K562 (cell line): Measurements from ENCODE around the gene EPHB1. TPM values are rescaled to one million over a fixed set of nuclear protein-coding genes. Genes with fewer than 3 reads are reported as not detected.
A peak's percentile ranks its signal among the peaks of the same experiment; 100 is the strongest.

ENCODE experiments used
- ATAC-seq: fragments of 200-7000 bp; cut with Tn5 transposase; 3 replicates; pipeline ENCODE4 v1.9.1; 2020; ENCODE audit warnings: moderate library complexity
- BruUV-seq: library from RNA; stranded (reverse); fragments of 400-500 nt; replicated peaks from 2 replicates; lab custom pipeline; 2021; lab: Mats Ljungman, UMichigan
- CTCF ChIA-PET: fragments of 300-600 bp; formaldehyde crosslinking; extraction: SDS; loops from one replicate; lab custom pipeline; 2021; ENCODE audit warnings: low intra/inter-chr PET ratio; lab: Yijun Ruan, JAX
- POLR2A ChIA-PET: fragments of 300-600, 350-650 bp; sonication (Branson Sonifier 250); formaldehyde crosslinking; extraction: SDS; loops from one replicate; lab custom pipeline; 2021; ENCODE audit warnings: antibody characterized with exemption, inconsistent platforms; lab: Yijun Ruan, JAX
- DNase-seq, 4 experiments: peaks; one replicate each; pipeline versions ENCODE4 v3.0.0 to v3.0.0-alpha.2; 2011 to 2018; ENCODE audit warnings: low spot score in 3 of 4, mixed read lengths in 3 of 4; ENCODE audit errors: extremely low read depth in 1 of 4
- FAIRE-seq: peaks from 2 replicates; lab custom pipeline; 2011; peaks lifted over from hg19 to GRCh38; lab: Jason Lieb, UNC
- H2AFZ ChIP-seq: 2 replicates; pipeline ENCODE4 v1.6.0; 2011; ENCODE audit warnings: low read depth, low read length, control low read depth, inconsistent platforms
- H3K27ac ChIP-seq: fragments of 200-600 bp; 3 replicates; pipeline ENCODE4 v1.8.0; 2011; ENCODE audit warnings: low read depth, mild to moderate bottlenecking, control low read depth, inconsistent platforms, low read length, moderate library complexity, mixed read lengths; ENCODE audit errors: extremely low read depth
- H3K27me3 ChIP-seq, 2 experiments: fragments of 300-600 bp in 1 of 2; 2 replicates in 1 of 2; 3 replicates in 1 of 2; pipeline versions ENCODE4 v1.6.0 to v1.8.0; 2011; ENCODE audit warnings: inconsistent platforms in 2 of 2, low read length in 2 of 2, mild to moderate bottlenecking in 1 of 2, mixed read lengths in 1 of 2, moderate library complexity in 1 of 2; ENCODE audit not compliant: control insufficient read depth in 2 of 2, insufficient read depth in 2 of 2
- H3K36me3 ChIP-seq: fragments of 300-600 bp; 3 replicates; pipeline ENCODE4 v1.8.0; 2011; ENCODE audit warnings: mild to moderate bottlenecking, low read length, inconsistent platforms; ENCODE audit not compliant: control insufficient read depth, insufficient read depth
- H3K4me1 ChIP-seq, 2 experiments: fragments of 200-600 bp in 1 of 2; replicated peaks in 1 of 2; 2 replicates in 1 of 2; 3 replicates in 1 of 2; pipeline versions ENCODE4 v1.5.1 to v1.8.0; 2011; ENCODE audit warnings: inconsistent platforms in 2 of 2, low read length in 2 of 2, mild to moderate bottlenecking in 1 of 2, mixed read lengths in 1 of 2, moderate library complexity in 1 of 2; ENCODE audit not compliant: control insufficient read depth in 2 of 2, insufficient read depth in 2 of 2
- H3K4me2 ChIP-seq: 2 replicates; pipeline ENCODE4 v1.6.1; 2011; ENCODE audit warnings: low read length, control low read depth, inconsistent platforms, mixed read lengths; ENCODE audit not compliant: insufficient read depth
- H3K4me3 ChIP-seq: fragments of 200-600 bp; sonication (generic), shearing (Covaris generic); 2 replicates; pipeline ENCODE4 v1.5.1; 2016; ENCODE audit warnings: control low read depth, inconsistent platforms
- H3K79me2 ChIP-seq: fragments of 200-600 bp; 3 replicates; pipeline ENCODE4 v1.8.0; 2011; ENCODE audit warnings: low read length, inconsistent platforms; ENCODE audit not compliant: control insufficient read depth, insufficient read depth
- H3K9ac ChIP-seq, 2 experiments: 2 replicates each; pipeline versions ENCODE4 v1.6.0 to v1.6.1; 2011; ENCODE audit warnings: low read depth in 2 of 2, low read length in 2 of 2, control low read depth in 1 of 2, inconsistent platforms in 1 of 2, mild to moderate bottlenecking in 1 of 2, mixed read lengths in 1 of 2; ENCODE audit not compliant: insufficient read depth in 1 of 2
- H3K9me1 ChIP-seq: one replicate; pipeline ENCODE4 v1.6.0; 2011; ENCODE audit warnings: inconsistent platforms, mild to moderate bottlenecking, low read length, moderate library complexity; ENCODE audit not compliant: control insufficient read depth, insufficient read depth
- H3K9me3 ChIP-seq: replicated peaks from 2 replicates; pipeline ENCODE4 v1.5.1; 2011; ENCODE audit warnings: low read depth, low read length, inconsistent platforms; ENCODE audit not compliant: control insufficient read depth, insufficient read depth
- H4K20me1 ChIP-seq: replicated peaks from 2 replicates; pipeline ENCODE4 v1.6.1; 2011; ENCODE audit warnings: low read length, inconsistent platforms, mixed read lengths; ENCODE audit not compliant: control insufficient read depth, insufficient read depth
- ATF6 ChIP-seq: sonication (generic); formaldehyde crosslinking; IDR thresholded peaks from 2 replicates; pipeline ENCODE4 v1.4.0; 2020; ENCODE audit warnings: mild to moderate bottlenecking, missing genetic modification reagents
- CBFA2T3 ChIP-seq: fragments of 450-650 bp; IDR thresholded peaks from 2 replicates; pipeline ENCODE4 v1.6.1; 2017
- WGBS: fragments of 100-300 bp; shearing (Covaris generic); methylation state at CpG from one replicate; pipeline ENCODE4 v1.1.6; 2016; ENCODE audit warnings: low coverage, mixed read lengths; ENCODE audit not compliant: insufficient coverage; ENCODE audit errors: missing lambda C conversion rate; 5-methylcytosine and 5-hydroxymethylcytosine counted together
- in situ Hi-C: fragments of 300-500 bp; cut with MboI; formaldehyde crosslinking; loops from 4 replicates; pipeline ENCODE4 v1.15.0; 2018; ENCODE audit warnings: inconsistent platforms, mixed read lengths
- intact Hi-C: fragments of 100-400 bp; cut with micrococcal nuclease; formaldehyde crosslinking; loops from 2 replicates; pipeline ENCODE4 v1.14.2; 2022
- polyA plus RNA-seq, 8 experiments: library from polyadenylated mRNA; depleted of rRNA in 4 of 8; stranded (reverse) in 5 of 8; unstranded in 3 of 8; fragments of >200 nt; fragmentation: Nextera tagmentation in 2 of 8; fragmentation: Illumina TruSeq in 1 of 8; extraction: Ambion mirVana in 2 of 8; extraction: Trizol in 1 of 8; gene quantifications; 2 replicates each; pipeline versions ENCODE4 v1.2.1 to v1.2.3, GENCODE V29; 2011 to 2014; ENCODE audit warnings: inconsistent platforms in 1 of 8, missing spikeins in 1 of 8
- total RNA-seq, 7 experiments: library from RNA; depleted of rRNA in 6 of 7; stranded (reverse); fragments of >200 nt in 6 of 7; fragmentation: Illumina TruSeq in 2 of 7; extraction: Trizol in 2 of 7; gene quantifications; 2 replicates each; pipeline versions ENCODE4 v1.2.1 to v1.2.3, GENCODE V29; 2011 to 2021; ENCODE audit warnings: low replicate concordance in 1 of 7

EPHB1 gene
- total and polyA plus RNA-seq, 9 of the 15 experiments (the other 6 are each of a cell fraction or from before 2014, with no cell fraction given), result 0.29 TPM; not detected in 8

- ATAC-seq, result no peak
- BruUV-seq, result no TSS peak
- in situ Hi-C loops, result no loop called here
These were observed 402.2 kb downstream of the EPHB1 start for GRCh38 chr3:135197246-135197645.

More at GRCh38 chr3:135197246-135197645, 402.2 kb downstream of the EPHB1 start:
- peak in 1 of 4 experiments; percentile 2 for DNase-seq
- H4K20me1 ChIP-seq, result no peaks in the 10 kb centered on the region
- no peak overlapping the region for H3K27ac ChIP-seq
- no peaks in the 10 kb centered on the region for H3K9me1 ChIP-seq
- H2AFZ ChIP-seq, result no peak overlapping the region
- H3K4me1 ChIP-seq, result no peaks in the 10 kb centered on the region
- H3K36me3 ChIP-seq, result no peaks in the 10 kb centered on the region
- 0% methylated on average over 3 of the region's 3 CpGs for WGBS
- H3K9me3 ChIP-seq, result no peaks in the 10 kb centered on the region
- POLR2A ChIA-PET, result no interaction called here
- TF ChIP-seq ATF6 (CRISPR knock-in tag) (no peak), CBFA2T3 (peak; percentile 36; the same call in 1 of the 2 replicates)
- TF ChIP-seq, all 486 proteins: peak for 1
- CTCF ChIA-PET, result no interaction called here
- H3K4me2 ChIP-seq, result no peak overlapping the region
- no peak for FAIRE-seq
- intact Hi-C loops, result no loop called here
- H3K79me2 ChIP-seq, result no peaks in the 10 kb centered on the region
- no peak overlapping the region for H3K9ac ChIP-seq
- no peaks in the 10 kb centered on the region for H3K27me3 ChIP-seq
- H3K4me3 ChIP-seq, result no peak overlapping the region
